NCI-H128 (cell line): ENCODE measurements around the gene KTN1.

Experiments
- DNase-seq: peaks from one replicate; lab custom pipeline; 2025; ENCODE audit not compliant: unreplicated experiment; lab: John Stamatoyannopoulos, UW

The KTN1 gene

DNA sequence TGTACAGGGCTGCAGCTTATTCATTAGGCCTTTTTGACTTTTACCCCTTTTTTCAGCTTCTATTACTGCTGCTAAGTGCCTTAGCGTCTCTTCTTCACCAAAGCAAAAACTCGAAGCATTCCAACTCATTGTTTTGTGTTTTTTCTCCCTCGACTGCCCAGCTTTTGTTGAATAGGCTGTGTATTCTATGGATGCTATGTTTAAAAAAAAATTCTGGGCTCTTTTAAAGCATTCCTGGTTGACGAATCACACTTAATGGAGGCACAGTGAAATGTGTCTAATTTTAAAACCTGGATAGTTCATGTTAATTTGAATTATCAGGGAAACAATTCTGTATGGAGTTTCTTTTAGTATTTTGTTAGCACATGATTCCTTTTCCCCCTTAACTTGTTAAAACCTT is 29.7 kb downstream of the KTN1 start:
- DNase-seq = no peak

- no peak for DNase-seq
These were observed 30.8 kb downstream of the KTN1 start for GRCh38 chr14:55610713-55611370.

GRCh38 chr14:55611859-55612258 is 31.9 kb downstream of the KTN1 start:
- no peak for DNase-seq

DNA sequence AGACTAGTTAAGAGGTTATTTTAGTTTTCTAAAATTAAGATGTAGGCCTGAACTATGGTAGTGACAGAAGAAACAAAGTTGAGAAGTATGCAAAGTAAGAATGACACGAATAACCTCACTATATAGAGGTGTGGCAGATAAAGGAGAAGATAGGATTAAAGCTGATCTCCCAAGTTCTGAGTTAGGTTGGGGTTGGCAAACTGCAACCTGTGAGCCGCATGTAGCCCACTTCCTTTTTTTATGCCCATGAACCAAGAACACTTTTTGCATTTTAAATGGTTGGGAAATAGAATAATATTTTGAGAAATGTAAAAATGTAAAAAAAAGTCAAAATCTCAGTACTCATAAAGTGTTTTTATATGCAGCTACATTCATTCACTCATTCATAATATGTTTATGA is 34.3 kb downstream of the KTN1 start:
- DNase-seq = no peak

DNA sequence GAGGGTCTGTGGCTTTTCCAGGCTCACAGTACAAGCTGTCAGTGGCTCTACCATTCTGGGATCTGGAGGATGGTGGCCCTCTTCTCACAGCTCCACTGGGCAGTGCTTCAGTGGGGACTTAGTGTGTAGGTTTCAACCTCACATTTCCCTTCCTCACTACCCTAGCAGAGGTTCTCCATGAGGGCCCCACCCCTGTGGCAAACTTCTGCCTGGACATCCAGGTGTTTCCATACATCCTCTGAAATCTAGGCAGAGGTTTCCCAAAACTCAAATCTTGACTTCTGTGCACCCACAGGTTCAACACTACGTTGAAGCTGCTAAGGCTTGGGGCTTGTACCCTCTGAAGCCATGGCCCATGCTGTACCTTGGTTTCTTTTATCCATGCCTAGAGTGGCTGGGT is 40.3 kb downstream of the KTN1 start:
- no peak for DNase-seq

DNA sequence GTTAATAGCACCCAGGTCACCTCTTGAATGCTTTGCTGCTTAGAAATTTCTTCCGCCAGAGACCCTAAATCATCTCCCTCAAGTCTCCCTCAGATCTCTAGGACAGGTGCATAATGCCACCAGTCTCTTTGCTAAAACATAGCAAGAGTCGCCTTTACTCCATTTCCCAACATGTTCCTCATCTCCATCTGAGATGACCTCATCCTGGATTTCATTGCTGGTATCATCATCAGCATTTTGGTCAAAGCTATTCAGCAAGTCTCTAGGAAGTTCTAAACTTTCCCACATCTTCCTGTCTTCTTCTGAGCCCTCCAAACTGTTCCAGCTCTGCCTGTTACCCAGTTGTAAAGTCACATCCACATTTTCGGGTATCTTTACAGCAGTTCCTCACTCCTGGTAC is 41.0 kb downstream of the KTN1 start:
- no peak for DNase-seq

DNA sequence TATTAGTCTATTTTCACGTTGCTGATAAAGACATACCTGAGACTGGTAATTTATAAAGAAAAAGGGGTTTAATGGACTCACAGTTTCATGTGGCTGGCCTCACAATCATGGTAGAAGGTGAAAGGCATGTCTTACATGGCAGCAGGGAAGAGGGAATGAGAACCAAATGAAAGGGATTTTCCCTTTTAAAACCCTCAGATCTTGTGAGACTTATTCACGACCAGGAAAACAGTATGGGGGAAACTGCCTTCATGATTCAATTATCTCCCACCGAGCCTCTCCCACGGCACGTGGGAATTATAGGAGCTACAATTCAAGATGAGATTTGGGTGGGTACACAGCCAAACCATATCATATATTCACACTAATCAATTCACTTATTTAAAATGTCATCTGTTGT is 41.4 kb downstream of the KTN1 start:
- no peak for DNase-seq

DNA sequence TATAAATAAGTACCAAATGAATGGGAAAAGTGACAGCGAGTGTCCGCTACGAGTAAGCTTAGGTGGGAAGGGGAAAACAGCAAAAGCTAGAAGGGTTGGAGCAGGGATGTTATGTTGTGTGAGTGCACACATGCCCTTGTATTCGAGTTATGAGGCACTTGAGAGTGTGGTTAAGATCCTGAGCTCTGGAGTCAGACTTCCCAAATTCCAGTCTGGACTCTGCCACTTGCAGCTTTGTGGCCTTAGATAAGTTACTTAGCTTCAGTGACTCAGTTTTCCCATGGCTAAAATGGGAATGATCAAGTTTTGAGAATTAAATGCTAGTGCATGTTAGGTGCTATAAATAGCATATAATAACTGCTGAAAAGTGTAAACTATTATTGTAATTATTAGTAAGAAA is 44.9 kb downstream of the KTN1 start:
- DNase-seq = no peak

DNA sequence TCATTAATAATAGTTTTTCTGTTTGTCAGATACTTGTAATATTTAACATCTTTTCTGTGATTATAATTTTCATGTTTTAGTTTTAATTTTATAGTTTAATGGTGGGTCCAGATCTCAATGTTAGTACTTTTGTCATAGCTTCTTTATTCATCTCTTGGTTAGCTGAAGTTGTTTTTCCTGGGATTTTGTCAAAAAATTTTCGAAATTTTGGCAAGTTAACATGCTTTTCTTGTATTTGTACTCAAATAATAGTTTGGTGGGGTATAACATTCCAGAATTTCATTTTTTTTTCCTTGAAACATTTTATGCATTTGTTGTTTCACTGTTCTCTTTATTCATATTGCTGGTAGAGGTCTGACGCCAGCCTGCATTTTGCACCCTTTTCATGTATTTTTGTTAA is 45.5 kb downstream of the KTN1 start:
- DNase-seq = no peak

DNA sequence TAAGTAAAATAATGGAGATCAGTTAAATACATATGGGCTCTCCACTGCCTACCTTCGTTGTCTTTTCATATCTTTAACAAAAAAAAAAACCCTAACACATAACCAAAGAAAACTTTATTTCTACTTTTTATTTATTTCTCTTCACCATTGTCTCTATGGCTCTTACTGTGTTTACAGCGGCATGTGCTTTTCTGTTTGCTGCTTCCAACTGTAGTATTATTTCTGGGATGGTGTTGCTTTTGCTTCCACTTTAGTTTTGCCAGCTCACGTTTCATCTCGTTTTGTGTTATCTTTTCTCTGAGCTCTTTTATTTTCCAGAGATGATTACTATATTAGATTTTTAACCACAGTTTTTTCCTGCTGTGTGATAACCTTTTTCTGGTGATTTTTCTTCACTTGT is 46.1 kb downstream of the KTN1 start:
- DNase-seq = no peak

DNA sequence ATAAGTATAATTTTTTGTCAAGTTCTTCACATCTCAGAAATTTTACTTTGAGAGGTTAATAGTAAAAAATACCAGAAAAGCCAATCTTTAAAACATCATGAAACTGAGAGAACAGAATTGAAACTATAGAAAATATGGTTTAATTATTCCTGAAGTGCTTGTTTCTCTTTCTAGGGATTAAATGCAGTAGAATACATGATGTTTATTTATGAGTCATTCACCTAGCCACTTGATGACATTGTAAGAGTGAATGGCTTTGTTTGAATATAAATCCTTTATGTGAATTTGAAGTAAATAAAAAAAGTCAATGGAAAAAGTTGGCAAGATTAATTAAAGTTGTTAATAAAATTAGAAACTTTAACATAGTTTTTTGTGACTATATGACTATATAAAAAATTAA is 48.4 kb downstream of the KTN1 start:
- DNase-seq = no peak

DNA sequence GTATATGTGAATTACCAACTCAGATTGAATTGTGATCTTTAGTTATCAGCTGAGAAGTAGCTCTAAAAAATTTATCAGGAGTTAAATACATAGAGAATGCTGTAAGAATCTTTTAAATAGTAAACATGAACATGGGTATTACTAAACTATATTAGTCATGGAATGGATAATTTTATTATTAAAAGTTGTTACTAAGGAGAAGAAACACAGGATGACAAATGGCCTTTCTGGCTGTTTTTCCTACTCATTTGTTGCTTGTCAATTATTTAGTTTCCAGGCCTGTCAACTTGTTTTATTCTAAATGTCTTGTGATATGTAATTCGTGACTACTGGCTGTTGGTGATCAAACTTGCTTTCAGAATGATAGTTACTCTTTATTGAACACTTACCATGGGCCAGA is 58.7 kb downstream of the KTN1 start:
- no peak for DNase-seq

DNA sequence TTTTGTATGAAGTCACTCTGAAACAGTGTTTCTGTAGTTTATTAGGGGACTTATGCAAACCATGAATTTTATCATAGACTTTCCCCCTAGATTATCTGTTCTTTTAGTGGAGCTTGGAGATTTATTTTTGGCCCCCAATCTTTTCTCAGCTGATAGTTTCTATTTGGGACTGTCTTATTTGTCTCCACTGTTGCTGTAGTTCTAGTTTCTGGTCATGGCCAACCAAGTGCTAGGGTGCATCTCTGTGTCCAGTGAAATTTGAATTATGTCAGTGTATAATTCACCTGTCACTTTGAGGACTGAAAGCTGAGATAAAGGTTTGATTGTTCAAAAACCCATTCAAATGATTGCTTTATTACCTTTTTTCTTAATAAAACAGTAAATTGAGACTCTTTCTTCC is 61.3 kb downstream of the KTN1 start:
- no peak for DNase-seq

- no peak for DNase-seq
These were observed 61.9 kb downstream of the KTN1 start for GRCh38 chr14:55641954-55642353.

DNA sequence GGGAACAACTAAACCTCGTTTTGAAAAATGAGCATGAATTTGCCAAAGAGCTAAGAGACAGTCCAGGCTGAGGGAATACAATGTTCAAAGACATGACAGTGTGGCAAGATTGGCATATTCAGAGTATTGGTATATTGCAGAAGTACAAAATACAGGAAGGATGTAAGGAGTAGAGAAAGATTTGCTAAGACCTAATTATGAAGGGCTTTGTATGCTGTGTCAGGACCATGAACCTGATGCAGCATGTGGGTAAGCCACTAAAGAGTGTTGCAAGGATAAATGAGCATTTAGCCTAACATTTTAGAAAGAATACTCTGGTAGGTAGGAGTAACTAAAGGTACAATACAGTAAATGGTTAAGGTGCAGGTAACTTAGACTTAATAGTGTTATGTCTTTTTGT is 65.1 kb downstream of the KTN1 start:
- no peak for DNase-seq

- DNase-seq = no peak
These were observed 66.1 kb downstream of the KTN1 start for GRCh38 chr14:55645845-55646832.

DNA sequence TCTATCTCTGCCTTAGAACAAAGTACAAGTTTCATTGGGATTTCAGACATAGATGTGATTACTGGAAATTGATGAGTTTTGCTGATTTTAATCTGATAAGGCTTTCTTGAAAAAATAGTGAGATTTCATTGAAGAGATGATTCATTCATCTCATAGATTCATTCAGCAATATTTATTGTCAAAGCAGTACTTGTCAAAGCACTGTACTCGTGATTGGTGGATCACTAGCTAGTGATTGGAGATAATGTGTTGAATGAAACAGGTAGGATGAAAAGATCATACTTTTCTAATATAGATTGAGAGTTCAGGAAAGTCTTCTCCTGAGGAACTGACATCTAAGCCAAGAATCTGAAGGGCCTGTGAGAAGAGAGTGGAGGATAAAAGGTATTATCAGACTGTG is 71.0 kb downstream of the KTN1 start:
- no peak for DNase-seq

GRCh38 chr14:55654243-55654642 is 74.2 kb downstream of the KTN1 start:
- no peak for DNase-seq

- no peak for DNase-seq
These were observed 81.0 kb downstream of the KTN1 start for GRCh38 chr14:55661029-55661428.

DNA sequence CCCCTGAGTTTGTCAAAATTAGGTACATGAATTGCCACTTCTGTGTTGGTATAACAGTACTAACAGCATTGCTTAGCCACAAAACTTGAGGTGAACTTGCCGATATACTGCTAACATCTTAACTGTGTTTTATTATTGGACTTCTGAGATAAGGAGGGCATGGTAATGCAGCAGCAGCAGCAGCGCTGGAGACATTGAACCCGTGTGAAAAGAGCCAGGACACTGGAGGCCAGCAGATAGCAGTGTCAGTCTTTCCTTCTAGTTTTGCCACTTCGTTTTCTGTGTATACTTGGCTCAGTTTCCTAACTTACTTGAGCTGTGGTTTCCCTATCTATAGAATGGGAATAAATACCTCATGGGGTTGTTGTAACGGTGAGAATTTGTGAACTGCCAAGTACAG is 82.7 kb downstream of the KTN1 start:
- DNase-seq = no peak

- DNase-seq = no peak
These were observed 85.2 kb downstream of the KTN1 start for GRCh38 chr14:55665067-55665675.

DNA sequence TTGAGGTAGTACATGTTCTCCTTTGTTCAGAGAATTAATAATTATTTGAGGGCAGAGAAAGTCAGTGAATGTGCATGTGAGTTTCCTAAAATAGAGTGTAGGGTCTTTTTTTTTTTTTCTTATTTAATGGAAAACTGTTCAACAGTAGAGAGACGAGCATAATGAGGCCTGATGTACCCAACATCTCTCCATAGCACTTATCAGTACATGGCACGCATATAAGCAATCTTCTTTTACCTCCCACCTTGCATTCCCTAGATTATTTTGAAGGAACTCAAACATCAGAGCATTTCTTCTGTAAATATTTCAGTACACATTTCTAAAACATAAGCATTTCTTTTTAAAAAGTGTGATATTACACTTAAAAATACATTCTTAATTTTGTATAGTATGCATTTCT is 87.8 kb downstream of the KTN1 start:
- DNase-seq = no peak
